ENCODE data around the gene SETD3.

The SETD3 gene

GRCh38 chr14:99497894-99498293 lies 17.2 kb upstream of the SETD3 start:
- no peak for DNase-seq (ENCODE audit: low read depth in 3 of 3)

GRCh38 chr14:99497341-99497740 lies 16.7 kb upstream of the SETD3 start:
- no peak for DNase-seq (ENCODE audit: low read depth in 3 of 3)

GRCh38 chr14:99484106-99484505 lies 3.4 kb upstream of the SETD3 start:
- DNase-seq (ENCODE audit: low read depth in 3 of 3) = no peak

- no peak for DNase-seq (ENCODE audit: low read depth in 3 of 3)
Observed at GRCh38 chr14:99481745-99482099, 1.1 kb upstream of the SETD3 start.

GRCh38 chr14:99480917-99481744 lies 472 bp upstream of the SETD3 start, which contains the start of gene CCNK:
CCNK (plus strand) TSS chr14:99481409; CDS start chr14:99492678, 11,269 bp downstream.
- DNase-seq (ENCODE audit: low read depth in 3 of 3) = peak; percentile 100

- no peak for DNase-seq (ENCODE audit: low read depth in 3 of 3)
Observed at GRCh38 chr14:99479160-99479905, 1.3 kb downstream of the SETD3 start.

- DNase-seq (ENCODE audit: low read depth in 3 of 3) = no peak
Observed at GRCh38 chr14:99478128-99478527, 2.5 kb downstream of the SETD3 start.

- no peak for DNase-seq (ENCODE audit: low read depth in 3 of 3)
Observed at GRCh38 chr14:99476864-99477263, 3.8 kb downstream of the SETD3 start.

GRCh38 chr14:99475660-99476059 lies 5.0 kb downstream of the SETD3 start:
- no peak for DNase-seq (ENCODE audit: low read depth in 3 of 3)

GRCh38 chr14:99475179-99475578 lies 5.5 kb downstream of the SETD3 start:
- no peak for DNase-seq (ENCODE audit: low read depth in 3 of 3)

GRCh38 chr14:99473458-99473857 lies 7.2 kb downstream of the SETD3 start:
- DNase-seq (ENCODE audit: low read depth in 3 of 3) = no peak

GRCh38 chr14:99472937-99473336 lies 7.7 kb downstream of the SETD3 start:
- no peak for DNase-seq (ENCODE audit: low read depth in 3 of 3)

- no peak for DNase-seq (ENCODE audit: low read depth in 3 of 3)
Observed at GRCh38 chr14:99471731-99472130, 8.9 kb downstream of the SETD3 start.

- no peak for DNase-seq (ENCODE audit: low read depth in 3 of 3)
Observed at GRCh38 chr14:99468836-99469592, 11.6 kb downstream of the SETD3 start.

- no peak for DNase-seq (ENCODE audit: low read depth in 3 of 3)
Observed at GRCh38 chr14:99468081-99468480, 12.6 kb downstream of the SETD3 start.

GRCh38 chr14:99467336-99468078 lies 13.2 kb downstream of the SETD3 start:
- no peak for DNase-seq (ENCODE audit: low read depth in 3 of 3)

GRCh38 chr14:99466758-99467157 lies 13.9 kb downstream of the SETD3 start:
- DNase-seq (ENCODE audit: low read depth in 3 of 3) = no peak

GRCh38 chr14:99465288-99465687 lies 15.4 kb downstream of the SETD3 start:
- no peak for DNase-seq (ENCODE audit: low read depth in 3 of 3)

- DNase-seq (ENCODE audit: low read depth in 3 of 3) = no peak
Observed at GRCh38 chr14:99463974-99464373, 16.7 kb downstream of the SETD3 start.

- no peak for DNase-seq (ENCODE audit: low read depth in 3 of 3)
Observed at GRCh38 chr14:99462210-99462609, 18.4 kb downstream of the SETD3 start.

GRCh38 chr14:99461411-99462085 lies 19.1 kb downstream of the SETD3 start:
- DNase-seq (ENCODE audit: low read depth in 3 of 3) = no peak
